GM23338 (cell line): Measurements from ENCODE around the gene CSF1R. TPM values are rescaled to one million over a fixed set of nuclear protein-coding genes. Genes with fewer than 3 reads are reported as not detected.
A peak's percentile ranks its signal among the peaks of the same experiment; 100 is the strongest.

Experiments used
- ATAC-seq: fragments of 200-7000 bp; cut with Tn5 transposase; 3 replicates; pipeline ENCODE4 v1.9.1; 2020
- DNase-seq: peaks from one replicate; pipeline ENCODE4 v3.0.0-alpha.2; 2015; ENCODE audit warnings: low spot score
- H2AFZ ChIP-seq: fragments of 200-600 bp; sonication (generic); 2 replicates; pipeline ENCODE4 v1.8.0; 2016; ENCODE audit warnings: antibody characterized with exemption, mild to moderate bottlenecking, moderate library complexity
- H3F3A ChIP-seq: fragments of 200-600 bp; sonication (generic); replicated peaks from 2 replicates; pipeline ENCODE4 v1.8.0; 2017; ENCODE audit warnings: antibody characterized with exemption, mixed run types, low read depth
- H3K27ac ChIP-seq: fragments of 200-600 bp; sonication (generic); 2 replicates; pipeline ENCODE4 v1.6.1; 2016; ENCODE audit warnings: low read depth
- H3K27me3 ChIP-seq: fragments of 200-600 bp; sonication (generic); 2 replicates; pipeline ENCODE4 v1.8.0; 2016; ENCODE audit warnings: mild to moderate bottlenecking, mixed run types, moderate library complexity; ENCODE audit not compliant: insufficient read depth
- H3K36me3 ChIP-seq: fragments of 200-600 bp; sonication (generic); 2 replicates; pipeline ENCODE4 v1.8.0; 2016; ENCODE audit warnings: mild to moderate bottlenecking; ENCODE audit not compliant: insufficient read depth
- H3K4me1 ChIP-seq: fragments of 200-600 bp; sonication (generic); 2 replicates; pipeline ENCODE4 v1.8.0; 2016; ENCODE audit warnings: mild to moderate bottlenecking, moderate library complexity; ENCODE audit not compliant: insufficient read depth
- H3K4me2 ChIP-seq: fragments of 200-600 bp; sonication (generic); 2 replicates; pipeline ENCODE4 v1.7.1; 2017; ENCODE audit warnings: mixed run types
- H3K4me3 ChIP-seq: fragments of 200-600 bp; sonication (generic); 2 replicates; pipeline ENCODE4 v1.6.1; 2016; ENCODE audit warnings: mixed run types
- H3K79me2 ChIP-seq: fragments of 200-600 bp; sonication (generic); replicated peaks from 2 replicates; pipeline ENCODE4 v1.8.0; 2017; ENCODE audit warnings: mild to moderate bottlenecking; ENCODE audit not compliant: insufficient read depth
- H3K9me2 ChIP-seq: fragments of 200-600 bp; sonication (generic); 2 replicates; pipeline ENCODE4 v1.8.0; 2017; ENCODE audit not compliant: insufficient read depth
- H4K20me1 ChIP-seq: fragments of 200-600 bp; sonication (generic); replicated peaks from 2 replicates; pipeline ENCODE4 v1.8.0; 2017; ENCODE audit warnings: mild to moderate bottlenecking; ENCODE audit not compliant: insufficient read depth
- H3K27ac Mint-ChIP-seq: 2 replicates; pipeline ENCODE4 v1.8.0; 2020; ENCODE audit warnings: inconsistent platforms, mild to moderate bottlenecking, moderate library complexity, mixed read lengths
- H3K27me3 Mint-ChIP-seq: 3 replicates; pipeline ENCODE4 v1.8.0; 2022; ENCODE audit warnings: low read depth, mild to moderate bottlenecking, moderate library complexity, mixed read lengths, inconsistent platforms; ENCODE audit not compliant: insufficient read depth, poor library complexity
- H3K36me3 Mint-ChIP-seq: 3 replicates; pipeline ENCODE4 v1.8.0; 2021; ENCODE audit warnings: low read depth, mild to moderate bottlenecking, inconsistent platforms, moderate library complexity, mixed read lengths
- H3K4me1 Mint-ChIP-seq: 3 replicates; pipeline ENCODE4 v1.8.0; 2020; ENCODE audit warnings: mild to moderate bottlenecking, inconsistent platforms, mixed read lengths
- H3K4me3 Mint-ChIP-seq: 3 replicates; pipeline ENCODE4 v1.8.0; 2021; ENCODE audit warnings: moderate library complexity, mild to moderate bottlenecking, inconsistent platforms, mixed read lengths
- H3K9me3 Mint-ChIP-seq: 3 replicates; pipeline ENCODE4 v1.8.0; 2020; ENCODE audit warnings: moderate library complexity, mild to moderate bottlenecking, inconsistent platforms, mixed read lengths
- CREB1 ChIP-seq: fragments of 250-450 bp; sonication (Bioruptor Pico); IDR thresholded peaks from 2 replicates; pipeline ENCODE4 v1.5.0; 2020; ENCODE audit warnings: low read depth, mild to moderate bottlenecking, moderate library complexity
- EZH2 ChIP-seq: fragments of 200-600 bp; sonication (generic); IDR thresholded peaks from one replicate; pipeline ENCODE4 v1.8.0; 2017; ENCODE audit warnings: antibody characterized with exemption, mild to moderate bottlenecking, low read depth; ENCODE audit not compliant: unreplicated experiment
- EZH2phosphoT487 ChIP-seq: fragments of 200-600 bp; sonication (generic); IDR thresholded peaks from one replicate; pipeline ENCODE4 v1.8.1; 2018; ENCODE audit warnings: antibody characterized with exemption; ENCODE audit not compliant: unreplicated experiment
- JUNB ChIP-seq: IDR thresholded peaks from one replicate; pipeline ENCODE4 v1.6.1; 2016; ENCODE audit warnings: antibody characterized with exemption; ENCODE audit not compliant: unreplicated experiment
- NANOG ChIP-seq: IDR thresholded peaks from 2 replicates; pipeline ENCODE4 v1.6.1; 2016; ENCODE audit warnings: antibody characterized with exemption, borderline replicate concordance
- POLR2AphosphoS5 ChIP-seq: IDR thresholded peaks from 2 replicates; pipeline ENCODE4 v1.6.1; 2016; ENCODE audit warnings: antibody characterized with exemption, low read depth
- STAT1 ChIP-seq: IDR thresholded peaks from one replicate; pipeline ENCODE4 v1.6.1; 2016; ENCODE audit warnings: antibody characterized with exemption; ENCODE audit not compliant: unreplicated experiment
- ZNF114 ChIP-seq: fragments of 250-450 bp; sonication (Bioruptor Pico); IDR thresholded peaks from 2 replicates; pipeline ENCODE4 v1.5.0; 2020; ENCODE audit warnings: mild to moderate bottlenecking, moderate library complexity
- ZNF331 ChIP-seq: fragments of 250-450 bp; sonication (Bioruptor Pico); IDR thresholded peaks from 2 replicates; pipeline ENCODE4 v1.5.0; 2020; ENCODE audit warnings: low read depth, mild to moderate bottlenecking, moderate library complexity
- polyA plus RNA-seq: library from polyadenylated mRNA; unstranded; fragments of >200 nt; fragmentation: Nextera tagmentation; extraction: Ambion mirVana; gene quantifications from 2 replicates; pipeline ENCODE4 v1.2.1, GENCODE V29; 2016
- total RNA-seq: library from RNA; depleted of rRNA; stranded (reverse); fragments of >200 nt; shearing (Covaris generic); gene quantifications from 2 replicates; pipeline ENCODE4 v1.2.3, GENCODE V29; 2014
- TF ChIP-seq, protein P1 (sequence below): IDR thresholded peaks from one replicate; pipeline ENCODE4 v1.6.1; 2018; ENCODE audit warnings: antibody characterized with exemption; ENCODE audit not compliant: unreplicated experiment
- TF ChIP-seq, protein P2 (sequence below), 2 experiments: fragments of 200-600 bp in 1 of 2; sonication (generic) in 1 of 2; conservative IDR thresholded peaks; 2 replicates each; pipeline versions ENCODE4 v1.5.1 to v1.6.1; 2016 to 2017; ENCODE audit warnings: antibody characterized with exemption in 2 of 2, low read depth in 2 of 2, mild to moderate bottlenecking in 2 of 2, moderate library complexity in 1 of 2
- TF ChIP-seq, protein P3 (sequence below): IDR thresholded peaks from 2 replicates; pipeline ENCODE4 v1.6.1; 2016; ENCODE audit warnings: antibody characterized with exemption
- TF ChIP-seq, protein P4 (sequence below): fragments of 250-450 bp; sonication (Bioruptor Pico); IDR thresholded peaks from 2 replicates; pipeline ENCODE4 v1.5.0; 2020; ENCODE audit warnings: mild to moderate bottlenecking, moderate library complexity

CSF1R gene
- total and polyA plus RNA-seq, 2 experiments from 2014 or later: 0.21 TPM; not detected in 1

DNA sequence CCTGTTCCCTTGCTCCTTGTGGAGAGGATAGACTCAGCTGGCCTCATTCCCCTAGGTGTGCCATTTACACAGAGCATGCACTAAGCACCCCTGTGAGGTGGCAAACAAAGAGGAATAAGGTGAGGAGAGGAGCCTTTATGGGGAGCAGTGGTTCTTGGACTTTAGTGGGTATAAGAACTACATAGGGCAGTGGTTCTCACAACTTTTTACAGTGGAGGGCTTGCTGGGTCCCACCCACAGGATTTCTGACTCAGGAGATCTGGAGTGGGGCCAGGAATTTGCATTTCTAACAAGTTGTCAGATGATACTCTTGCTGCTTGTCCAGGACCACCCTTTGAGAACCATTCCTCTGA lies 42.0 kb downstream of the CSF1R start (continued):
- TF ChIP-seq JUNB: no peak

DNA sequence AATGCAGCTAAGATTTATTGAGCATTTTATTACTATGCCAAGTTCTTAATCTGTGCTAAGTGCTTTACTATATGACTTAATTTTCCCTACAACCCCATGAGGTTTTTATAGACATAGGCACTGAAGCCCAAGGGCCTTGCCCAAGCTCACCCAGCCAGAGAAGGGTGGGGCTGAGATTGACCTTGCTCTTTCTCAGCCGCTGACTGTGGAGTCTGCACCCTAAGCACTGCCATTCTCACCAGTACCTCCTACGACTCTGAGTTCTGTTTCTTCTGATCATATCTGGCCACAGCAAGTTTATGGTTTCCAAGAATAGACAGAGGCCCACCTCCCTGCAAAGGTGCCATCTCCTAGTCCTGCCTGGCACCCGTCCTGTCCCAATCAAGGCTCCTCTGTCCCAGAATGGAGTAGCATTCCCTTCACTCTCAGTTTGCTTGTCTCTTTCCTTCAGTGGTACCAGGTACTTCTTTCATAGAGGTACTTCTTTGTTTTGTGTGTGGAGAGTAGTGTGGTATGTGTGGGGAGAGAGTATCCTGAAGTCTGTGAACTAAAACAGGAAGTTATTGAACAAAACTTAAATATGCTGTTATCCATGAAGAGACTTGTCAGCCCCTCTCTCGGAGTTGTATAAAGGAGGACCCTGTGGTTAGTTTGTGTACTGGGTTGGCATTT lies 42.6 kb downstream of the CSF1R start:
- Histone ChIP-seq H3K4me2 (no peak overlapping the region), H3K4me3 (no peak overlapping the region), H3K79me2 (no peaks in the 10 kb centered on the region), H2AFZ (no peak overlapping the region), H4K20me1 (peaks cover 11% of the 10 kb centered on the region), H3K36me3 (peaks cover 39% of the 10 kb centered on the region), H3F3A (no peaks in the 10 kb centered on the region), H3K4me1 (no peaks in the 10 kb centered on the region), H3K9me2 (no peaks in the 10 kb centered on the region), H3K27ac (no peak overlapping the region), H3K27me3 (no peaks in the 10 kb centered on the region)
- Mint-ChIP-seq H3K4me1 (peaks cover 4% of the 10 kb centered on the region), H3K4me3 (no peak overlapping the region), H3K9me3 (no peaks in the 10 kb centered on the region), H3K27me3 (peaks cover under 1% of the 10 kb centered on the region), H3K27ac (peak overlapping the region; percentile 10; the same call in 1 of the 2 replicates), H3K36me3 (peaks cover 72% of the 10 kb centered on the region)
- TF ChIP-seq, protein P1, sequence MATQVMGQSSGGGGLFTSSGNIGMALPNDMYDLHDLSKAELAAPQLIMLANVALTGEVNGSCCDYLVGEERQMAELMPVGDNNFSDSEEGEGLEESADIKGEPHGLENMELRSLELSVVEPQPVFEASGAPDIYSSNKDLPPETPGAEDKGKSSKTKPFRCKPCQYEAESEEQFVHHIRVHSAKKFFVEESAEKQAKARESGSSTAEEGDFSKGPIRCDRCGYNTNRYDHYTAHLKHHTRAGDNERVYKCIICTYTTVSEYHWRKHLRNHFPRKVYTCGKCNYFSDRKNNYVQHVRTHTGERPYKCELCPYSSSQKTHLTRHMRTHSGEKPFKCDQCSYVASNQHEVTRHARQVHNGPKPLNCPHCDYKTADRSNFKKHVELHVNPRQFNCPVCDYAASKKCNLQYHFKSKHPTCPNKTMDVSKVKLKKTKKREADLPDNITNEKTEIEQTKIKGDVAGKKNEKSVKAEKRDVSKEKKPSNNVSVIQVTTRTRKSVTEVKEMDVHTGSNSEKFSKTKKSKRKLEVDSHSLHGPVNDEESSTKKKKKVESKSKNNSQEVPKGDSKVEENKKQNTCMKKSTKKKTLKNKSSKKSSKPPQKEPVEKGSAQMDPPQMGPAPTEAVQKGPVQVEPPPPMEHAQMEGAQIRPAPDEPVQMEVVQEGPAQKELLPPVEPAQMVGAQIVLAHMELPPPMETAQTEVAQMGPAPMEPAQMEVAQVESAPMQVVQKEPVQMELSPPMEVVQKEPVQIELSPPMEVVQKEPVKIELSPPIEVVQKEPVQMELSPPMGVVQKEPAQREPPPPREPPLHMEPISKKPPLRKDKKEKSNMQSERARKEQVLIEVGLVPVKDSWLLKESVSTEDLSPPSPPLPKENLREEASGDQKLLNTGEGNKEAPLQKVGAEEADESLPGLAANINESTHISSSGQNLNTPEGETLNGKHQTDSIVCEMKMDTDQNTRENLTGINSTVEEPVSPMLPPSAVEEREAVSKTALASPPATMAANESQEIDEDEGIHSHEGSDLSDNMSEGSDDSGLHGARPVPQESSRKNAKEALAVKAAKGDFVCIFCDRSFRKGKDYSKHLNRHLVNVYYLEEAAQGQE: no peak
- no peak for TF ChIP-seq EZH2phosphoT487
- TF ChIP-seq NANOG: no peak
- no peak for TF ChIP-seq ZNF114 (CRISPR knock-in tag)
- TF ChIP-seq ZNF331 (CRISPR knock-in tag): no peak
- TF ChIP-seq POLR2AphosphoS5: no peak
- TF ChIP-seq, protein P2, sequence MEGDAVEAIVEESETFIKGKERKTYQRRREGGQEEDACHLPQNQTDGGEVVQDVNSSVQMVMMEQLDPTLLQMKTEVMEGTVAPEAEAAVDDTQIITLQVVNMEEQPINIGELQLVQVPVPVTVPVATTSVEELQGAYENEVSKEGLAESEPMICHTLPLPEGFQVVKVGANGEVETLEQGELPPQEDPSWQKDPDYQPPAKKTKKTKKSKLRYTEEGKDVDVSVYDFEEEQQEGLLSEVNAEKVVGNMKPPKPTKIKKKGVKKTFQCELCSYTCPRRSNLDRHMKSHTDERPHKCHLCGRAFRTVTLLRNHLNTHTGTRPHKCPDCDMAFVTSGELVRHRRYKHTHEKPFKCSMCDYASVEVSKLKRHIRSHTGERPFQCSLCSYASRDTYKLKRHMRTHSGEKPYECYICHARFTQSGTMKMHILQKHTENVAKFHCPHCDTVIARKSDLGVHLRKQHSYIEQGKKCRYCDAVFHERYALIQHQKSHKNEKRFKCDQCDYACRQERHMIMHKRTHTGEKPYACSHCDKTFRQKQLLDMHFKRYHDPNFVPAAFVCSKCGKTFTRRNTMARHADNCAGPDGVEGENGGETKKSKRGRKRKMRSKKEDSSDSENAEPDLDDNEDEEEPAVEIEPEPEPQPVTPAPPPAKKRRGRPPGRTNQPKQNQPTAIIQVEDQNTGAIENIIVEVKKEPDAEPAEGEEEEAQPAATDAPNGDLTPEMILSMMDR (conservative IDR thresholded peaks at IDR 0.05; ENCODE audit: low read depth in 2 of 2): no peak
- TF ChIP-seq, protein P3, sequence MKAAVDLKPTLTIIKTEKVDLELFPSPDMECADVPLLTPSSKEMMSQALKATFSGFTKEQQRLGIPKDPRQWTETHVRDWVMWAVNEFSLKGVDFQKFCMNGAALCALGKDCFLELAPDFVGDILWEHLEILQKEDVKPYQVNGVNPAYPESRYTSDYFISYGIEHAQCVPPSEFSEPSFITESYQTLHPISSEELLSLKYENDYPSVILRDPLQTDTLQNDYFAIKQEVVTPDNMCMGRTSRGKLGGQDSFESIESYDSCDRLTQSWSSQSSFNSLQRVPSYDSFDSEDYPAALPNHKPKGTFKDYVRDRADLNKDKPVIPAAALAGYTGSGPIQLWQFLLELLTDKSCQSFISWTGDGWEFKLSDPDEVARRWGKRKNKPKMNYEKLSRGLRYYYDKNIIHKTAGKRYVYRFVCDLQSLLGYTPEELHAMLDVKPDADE: no peak
- no peak for TF ChIP-seq EZH2
- no peak for TF ChIP-seq STAT1
- TF ChIP-seq CREB1: no peak
- TF ChIP-seq JUNB: no peak
- TF ChIP-seq, protein P4, sequence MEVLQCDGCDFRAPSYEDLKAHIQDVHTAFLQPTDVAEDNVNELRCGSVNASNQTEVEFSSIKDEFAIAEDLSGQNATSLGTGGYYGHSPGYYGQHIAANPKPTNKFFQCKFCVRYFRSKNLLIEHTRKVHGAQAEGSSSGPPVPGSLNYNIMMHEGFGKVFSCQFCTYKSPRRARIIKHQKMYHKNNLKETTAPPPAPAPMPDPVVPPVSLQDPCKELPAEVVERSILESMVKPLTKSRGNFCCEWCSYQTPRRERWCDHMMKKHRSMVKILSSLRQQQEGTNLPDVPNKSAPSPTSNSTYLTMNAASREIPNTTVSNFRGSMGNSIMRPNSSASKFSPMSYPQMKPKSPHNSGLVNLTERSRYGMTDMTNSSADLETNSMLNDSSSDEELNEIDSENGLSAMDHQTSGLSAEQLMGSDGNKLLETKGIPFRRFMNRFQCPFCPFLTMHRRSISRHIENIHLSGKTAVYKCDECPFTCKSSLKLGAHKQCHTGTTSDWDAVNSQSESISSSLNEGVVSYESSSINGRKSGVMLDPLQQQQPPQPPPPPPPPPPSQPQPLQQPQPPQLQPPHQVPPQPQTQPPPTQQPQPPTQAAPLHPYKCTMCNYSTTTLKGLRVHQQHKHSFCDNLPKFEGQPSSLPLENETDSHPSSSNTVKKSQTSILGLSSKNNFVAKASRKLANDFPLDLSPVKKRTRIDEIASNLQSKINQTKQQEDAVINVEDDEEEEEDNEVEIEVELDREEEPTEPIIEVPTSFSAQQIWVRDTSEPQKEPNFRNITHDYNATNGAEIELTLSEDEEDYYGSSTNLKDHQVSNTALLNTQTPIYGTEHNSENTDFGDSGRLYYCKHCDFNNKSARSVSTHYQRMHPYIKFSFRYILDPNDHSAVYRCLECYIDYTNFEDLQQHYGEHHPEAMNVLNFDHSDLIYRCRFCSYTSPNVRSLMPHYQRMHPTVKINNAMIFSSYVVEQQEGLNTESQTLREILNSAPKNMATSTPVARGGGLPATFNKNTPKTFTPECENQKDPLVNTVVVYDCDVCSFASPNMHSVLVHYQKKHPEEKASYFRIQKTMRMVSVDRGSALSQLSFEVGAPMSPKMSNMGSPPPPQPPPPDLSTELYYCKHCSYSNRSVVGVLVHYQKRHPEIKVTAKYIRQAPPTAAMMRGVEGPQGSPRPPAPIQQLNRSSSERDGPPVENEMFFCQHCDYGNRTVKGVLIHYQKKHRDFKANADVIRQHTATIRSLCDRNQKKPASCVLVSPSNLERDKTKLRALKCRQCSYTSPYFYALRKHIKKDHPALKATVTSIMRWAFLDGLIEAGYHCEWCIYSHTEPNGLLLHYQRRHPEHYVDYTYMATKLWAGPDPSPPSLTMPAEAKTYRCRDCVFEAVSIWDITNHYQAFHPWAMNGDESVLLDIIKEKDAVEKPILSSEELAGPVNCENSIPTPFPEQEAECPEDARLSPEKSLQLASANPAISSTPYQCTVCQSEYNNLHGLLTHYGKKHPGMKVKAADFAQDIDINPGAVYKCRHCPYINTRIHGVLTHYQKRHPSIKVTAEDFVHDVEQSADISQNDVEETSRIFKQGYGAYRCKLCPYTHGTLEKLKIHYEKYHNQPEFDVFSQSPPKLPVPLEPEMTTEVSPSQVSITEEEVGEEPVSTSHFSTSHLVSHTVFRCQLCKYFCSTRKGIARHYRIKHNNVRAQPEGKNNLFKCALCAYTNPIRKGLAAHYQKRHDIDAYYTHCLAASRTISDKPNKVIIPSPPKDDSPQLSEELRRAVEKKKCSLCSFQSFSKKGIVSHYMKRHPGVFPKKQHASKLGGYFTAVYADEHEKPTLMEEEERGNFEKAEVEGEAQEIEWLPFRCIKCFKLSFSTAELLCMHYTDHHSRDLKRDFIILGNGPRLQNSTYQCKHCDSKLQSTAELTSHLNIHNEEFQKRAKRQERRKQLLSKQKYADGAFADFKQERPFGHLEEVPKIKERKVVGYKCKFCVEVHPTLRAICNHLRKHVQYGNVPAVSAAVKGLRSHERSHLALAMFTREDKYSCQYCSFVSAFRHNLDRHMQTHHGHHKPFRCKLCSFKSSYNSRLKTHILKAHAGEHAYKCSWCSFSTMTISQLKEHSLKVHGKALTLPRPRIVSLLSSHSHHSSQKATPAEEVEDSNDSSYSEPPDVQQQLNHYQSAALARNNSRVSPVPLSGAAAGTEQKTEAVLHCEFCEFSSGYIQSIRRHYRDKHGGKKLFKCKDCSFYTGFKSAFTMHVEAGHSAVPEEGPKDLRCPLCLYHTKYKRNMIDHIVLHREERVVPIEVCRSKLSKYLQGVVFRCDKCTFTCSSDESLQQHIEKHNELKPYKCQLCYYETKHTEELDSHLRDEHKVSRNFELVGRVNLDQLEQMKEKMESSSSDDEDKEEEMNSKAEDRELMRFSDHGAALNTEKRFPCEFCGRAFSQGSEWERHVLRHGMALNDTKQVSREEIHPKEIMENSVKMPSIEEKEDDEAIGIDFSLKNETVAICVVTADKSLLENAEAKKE: no peak
- ATAC-seq (no peak), DNase-seq (no peak)
